Measurements from ENCODE around the gene PLCD1. TPM values are rescaled to one million over a fixed set of nuclear protein-coding genes. Genes with fewer than 3 reads are reported as not detected.
"Not testable (repeated sequence)": the region's sequence is repeated elsewhere in the genome, so short reads cannot be mapped to it uniquely, and the experiment has no call there.

The PLCD1 gene
- total and polyA plus RNA-seq, 2 of the 8 experiments (the other 6 are each of a cell fraction or from before 2014, with no cell fraction given) = 15.3 to 19.2 TPM

- H3K4me3 ChIP-seq (ENCODE audit: extremely low read depth in 1 of 4, insufficient read depth in 2 of 4, low read depth in 3 of 4, low read length in 4 of 4); H3K4ac ChIP-seq (replicated peaks; ENCODE audit: insufficient read length, low read depth, low read length); H4K20me1 ChIP-seq (replicated peaks in 1 of 2; ENCODE audit: control insufficient read depth in 1 of 2, insufficient read depth in 2 of 2, low read length in 2 of 2); H3K4me1 ChIP-seq (replicated peaks in 1 of 4; ENCODE audit: control insufficient read depth in 3 of 4, insufficient read depth in 4 of 4, low read length in 3 of 4); H2BK20ac ChIP-seq (ENCODE audit: low read length); H4K8ac ChIP-seq (ENCODE audit: extremely low read depth, insufficient read depth, low read length); H3K36me3 ChIP-seq (ENCODE audit: control insufficient read depth in 2 of 4, insufficient read depth in 4 of 4, low read length in 3 of 4); H3K18ac ChIP-seq (ENCODE audit: extremely low read depth, low read length); H2AFZ ChIP-seq (ENCODE audit: low read length); H4K5ac ChIP-seq (ENCODE audit: insufficient read length, low read depth, low read length); H3K9me3 ChIP-seq (ENCODE audit: insufficient read depth in 2 of 2, low read depth in 1 of 2, low read length in 1 of 2); H3K14ac ChIP-seq (ENCODE audit: insufficient read length); DNase-seq (ENCODE audit: low read depth in 1 of 2, low spot score in 2 of 2); H3K9ac ChIP-seq (replicated peaks in 1 of 4; ENCODE audit: extremely low read depth in 1 of 4, low read depth in 3 of 4, low read length in 3 of 4); H3K79me1 ChIP-seq (ENCODE audit: low read depth, low read length); H3K23ac ChIP-seq (ENCODE audit: insufficient read length); H3K4me2 ChIP-seq (ENCODE audit: insufficient read depth in 1 of 2, low read depth in 2 of 2, low read length in 2 of 2); H3K56ac ChIP-seq (replicated peaks; ENCODE audit: insufficient read length, low read depth, low read length); FAIRE-seq; H3K79me2 ChIP-seq (ENCODE audit: control insufficient read depth in 1 of 2, insufficient read depth in 2 of 2, low read length in 2 of 2); H2BK12ac ChIP-seq (ENCODE audit: low read depth, low read length); H2BK5ac ChIP-seq (ENCODE audit: low read depth, low read length); H2AK5ac ChIP-seq (ENCODE audit: low read depth, low read length); H3K27ac ChIP-seq (ENCODE audit: low read depth, low read length); H4K91ac ChIP-seq (replicated peaks; ENCODE audit: insufficient read length, low read length); H3K23me2 ChIP-seq (ENCODE audit: low read depth, low read length); H2BK15ac ChIP-seq (ENCODE audit: low read length); H2BK120ac ChIP-seq (replicated peaks; ENCODE audit: low read depth, low read length); H3K27me3 ChIP-seq (replicated peaks in 1 of 4; ENCODE audit: control insufficient read depth in 3 of 4, extremely low read depth in 1 of 4, insufficient read depth in 3 of 4, low read length in 3 of 4): not testable (repeated sequence)
- CTCF ChIA-PET (ENCODE audit: partially characterized antibody) = interaction anchor here (0.9 to 8.3 kb wide), 4 partner anchors 14 to 97 kb away, joined by 3 to 134 read pairs (median 40); partner anchors contain the start of gene VILL
- WGBS, 2 experiments (ENCODE audit: extremely low coverage in 1 of 2, insufficient coverage in 1 of 2, insufficient read length in 1 of 2, insufficient replicate concordance in 2 of 2, low coverage in 1 of 2, low lambda C conversion rate in 2 of 2, missing lambda C conversion rate in 1 of 2) = 92% methylated on average over 8 of the region's 8 CpGs; no CpG with 5 or more reads in 1 of the 2 experiments
- POLR2A ChIA-PET (ENCODE audit: partially characterized antibody) = interaction anchor here (1.6 kb wide), 1 partner anchor 12 kb away, joined by 7 read pairs; no protein-coding TSS in a partner anchor
These were observed 57.4 kb downstream of the PLCD1 start for GRCh38 chr3:37972056-37972455.
